OCI-LY1 (cell line): ENCODE results near the gene PC.

ENCODE experiments used
- H2AFZ ChIP-seq: fragments of 200-600 bp; sonication (generic), shearing (Covaris generic); 2 replicates; pipeline ENCODE4 v1.6.0; 2014; ENCODE audit warnings: antibody characterized with exemption, mild to moderate bottlenecking, low read length
- H3F3A ChIP-seq: fragments of 200-600 bp; sonication (generic), shearing (Covaris generic); 2 replicates; pipeline ENCODE4 v1.6.0; 2014; ENCODE audit warnings: mild to moderate bottlenecking, antibody characterized with exemption, low read length, moderate library complexity; ENCODE audit not compliant: insufficient read depth
- H3K27ac ChIP-seq: fragments of 200-600 bp; sonication (generic); 2 replicates; pipeline ENCODE4 v1.5.1; 2014; ENCODE audit warnings: low read length, mixed run types, mild to moderate bottlenecking, low read depth; ENCODE audit not compliant: poor library complexity, severe bottlenecking
- H3K27me3 ChIP-seq: fragments of 200-600 bp; sonication (generic); 2 replicates; pipeline ENCODE4 v1.6.0; 2014; ENCODE audit warnings: antibody characterized with exemption, mild to moderate bottlenecking, low read length, moderate library complexity; ENCODE audit not compliant: insufficient read depth
- H3K36me3 ChIP-seq: fragments of 200-600 bp; sonication (generic); 2 replicates; pipeline ENCODE4 v1.6.1; 2014; ENCODE audit warnings: mild to moderate bottlenecking, antibody characterized with exemption, low read length, moderate library complexity, mixed read lengths; ENCODE audit not compliant: insufficient read depth
- H3K4me1 ChIP-seq: fragments of 200-600 bp; sonication (generic); 2 replicates; pipeline ENCODE4 v1.5.1; 2014; ENCODE audit warnings: mild to moderate bottlenecking, low read length, moderate library complexity; ENCODE audit not compliant: insufficient read depth, severe bottlenecking
- H3K4me2 ChIP-seq: fragments of 200-600 bp; sonication (generic), shearing (Covaris generic); 2 replicates; pipeline ENCODE4 v1.6.1; 2014; ENCODE audit warnings: low read length
- H3K4me3 ChIP-seq: fragments of 200-600 bp; sonication (generic); 2 replicates; pipeline ENCODE4 v1.5.1; 2014; ENCODE audit warnings: low read length, low read depth, mild to moderate bottlenecking, mixed read lengths; ENCODE audit not compliant: poor library complexity, severe bottlenecking
- H3K79me2 ChIP-seq: fragments of 200-600 bp; shearing (Covaris generic); 2 replicates; pipeline ENCODE4 v1.6.1; 2016; ENCODE audit warnings: mixed run types, low read length, mixed read lengths; ENCODE audit not compliant: insufficient read depth
- H3K9ac ChIP-seq: fragments of 200-600 bp; sonication (generic), shearing (Covaris generic); 2 replicates; pipeline ENCODE4 v1.6.1; 2014; ENCODE audit warnings: mild to moderate bottlenecking, low read length, mixed read lengths
- H3K9me2 ChIP-seq: fragments of 200-600 bp; sonication (generic), shearing (Covaris generic); 2 replicates; pipeline ENCODE4 v1.6.1; 2014; ENCODE audit warnings: low read depth, mild to moderate bottlenecking, low read length, mixed read lengths
- H3K9me3 ChIP-seq: fragments of 200-600 bp; shearing (Covaris generic); 2 replicates; pipeline ENCODE4 v1.6.1; 2014; ENCODE audit warnings: low read length, mixed read lengths
- H4K20me1 ChIP-seq: fragments of 200-600 bp; sonication (generic), shearing (Covaris generic); 2 replicates; pipeline ENCODE4 v1.6.0; 2016; ENCODE audit warnings: mild to moderate bottlenecking, low read length; ENCODE audit not compliant: insufficient read depth
- CTCF ChIP-seq: fragments of 200-600 bp; sonication (generic), shearing (Covaris generic); IDR thresholded peaks from 2 replicates; pipeline ENCODE4 v1.5.1; 2017; ENCODE audit warnings: mild to moderate bottlenecking, antibody characterized with exemption, low read length, moderate library complexity, mixed read lengths
- EZH2 ChIP-seq: fragments of 200-600 bp; sonication (generic), shearing (Covaris generic); IDR thresholded peaks from 2 replicates; pipeline ENCODE4 v1.8.0; 2017; ENCODE audit warnings: borderline replicate concordance, mixed run types, mild to moderate bottlenecking, antibody characterized with exemption, low read length, moderate library complexity, mixed read lengths

PC gene

GRCh38 chr11:66886671-66887221 is 71.4 kb downstream of the PC start:
- no peaks in the 10 kb centered on the region for H3K9me3 ChIP-seq
- H3K4me3 ChIP-seq: no peak overlapping the region
- H3K9me2 ChIP-seq: no peaks in the 10 kb centered on the region
- no peaks in the 10 kb centered on the region for H3F3A ChIP-seq
- no peak overlapping the region for H3K27ac ChIP-seq
- H3K36me3 ChIP-seq: no peaks in the 10 kb centered on the region
- H3K79me2 ChIP-seq: no peaks in the 10 kb centered on the region
- no peaks in the 10 kb centered on the region for H4K20me1 ChIP-seq
- H3K4me1 ChIP-seq: no peaks in the 10 kb centered on the region
- H3K4me2 ChIP-seq: no peak overlapping the region
- H3K27me3 ChIP-seq: peaks cover 4% of the 10 kb centered on the region; the same call in 1 of the 2 replicates
- TF ChIP-seq CTCF (no peak), EZH2 (no peak)
- no peak overlapping the region for H3K9ac ChIP-seq
- H2AFZ ChIP-seq: no peak overlapping the region

- no peak overlapping the region for H2AFZ ChIP-seq
- no peak overlapping the region for H3K4me3 ChIP-seq
- TF ChIP-seq CTCF: no peak
- no peak for TF ChIP-seq EZH2
These were observed 72.2 kb downstream of the PC start for GRCh38 chr11:66885950-66886440.

GRCh38 chr11:66885469-66885868 is 72.7 kb downstream of the PC start:
- H3K9me3 ChIP-seq: no peaks in the 10 kb centered on the region
- H3F3A ChIP-seq: no peaks in the 10 kb centered on the region
- no peak overlapping the region for H3K4me2 ChIP-seq
- no peaks in the 10 kb centered on the region; the same call in 1 of the 2 replicates for H3K27me3 ChIP-seq
- no peak overlapping the region for H3K4me3 ChIP-seq
- no peaks in the 10 kb centered on the region for H3K9me2 ChIP-seq
- H3K27ac ChIP-seq: no peak overlapping the region
- H2AFZ ChIP-seq: no peak overlapping the region
- no peaks in the 10 kb centered on the region for H3K79me2 ChIP-seq
- H3K9ac ChIP-seq: no peak overlapping the region
- no peaks in the 10 kb centered on the region for H3K36me3 ChIP-seq
- no peaks in the 10 kb centered on the region for H4K20me1 ChIP-seq
- no peaks in the 10 kb centered on the region for H3K4me1 ChIP-seq
- no peak for TF ChIP-seq CTCF
- TF ChIP-seq EZH2: no peak

More at GRCh38 chr11:66885950-66886440, 72.2 kb downstream of the PC start:
- Histone ChIP-seq H3F3A (no peaks in the 10 kb centered on the region), H3K27me3 (no peaks in the 10 kb centered on the region; the same call in 1 of the 2 replicates), H3K4me2 (no peak overlapping the region), H3K4me1 (no peaks in the 10 kb centered on the region), H3K36me3 (no peaks in the 10 kb centered on the region), H3K79me2 (no peaks in the 10 kb centered on the region), H3K9me3 (no peaks in the 10 kb centered on the region), H3K9ac (no peak overlapping the region), H3K9me2 (no peaks in the 10 kb centered on the region), H4K20me1 (no peaks in the 10 kb centered on the region), H3K27ac (no peak overlapping the region)
